SHP77 treated with DMSO at 0.1 percent for 48 hours (cell line): Measurements from ENCODE around the gene SHANK2.
"Not testable (repeated sequence)": the region's sequence is repeated elsewhere in the genome, so short reads cannot be mapped to it uniquely, and the experiment has no call there.

Experiments
- DNase-seq: peaks from one replicate; lab custom pipeline; 2025; lab: John Stamatoyannopoulos, UW

The SHANK2 gene

DNA sequence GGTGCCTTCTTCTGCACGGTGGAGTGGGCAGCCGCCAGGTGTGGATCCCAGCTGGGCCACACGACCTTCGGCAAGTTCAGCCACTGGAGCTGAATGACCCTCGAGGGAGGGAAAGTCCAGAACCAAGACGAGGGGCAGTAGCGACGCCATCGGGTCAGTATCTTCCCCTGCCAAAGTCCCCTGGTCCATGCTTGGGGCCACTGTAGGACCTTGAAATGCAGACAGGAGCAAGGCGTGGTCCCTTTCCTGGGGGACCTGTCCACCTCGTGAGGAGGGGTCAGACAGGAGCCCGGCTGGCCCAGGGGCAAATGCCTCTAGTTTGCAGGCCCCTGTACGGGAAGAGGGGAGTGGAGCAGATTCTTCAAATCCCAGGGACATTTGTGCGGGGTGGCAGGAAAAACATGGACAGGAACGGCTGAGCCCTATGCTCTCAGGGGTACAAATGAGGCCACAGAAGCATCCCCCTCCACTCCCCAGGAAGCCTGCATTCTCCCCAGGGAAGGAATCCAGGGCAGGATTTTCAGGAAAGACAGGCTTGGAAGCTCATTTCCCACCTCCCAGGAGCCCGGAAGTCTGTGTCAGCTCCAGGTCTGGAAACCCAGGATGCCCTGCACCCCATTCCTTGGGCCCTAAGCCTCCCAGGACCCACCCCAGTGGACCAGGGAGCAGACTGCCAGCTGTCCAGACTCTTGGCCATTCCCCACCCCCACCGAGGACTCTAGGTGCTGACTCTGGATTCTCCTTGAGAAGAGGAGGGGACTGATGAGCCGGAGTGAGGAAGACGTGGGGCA lies 6.6 kb downstream of the SHANK2 start:
- DNase-seq = no peak

DNA sequence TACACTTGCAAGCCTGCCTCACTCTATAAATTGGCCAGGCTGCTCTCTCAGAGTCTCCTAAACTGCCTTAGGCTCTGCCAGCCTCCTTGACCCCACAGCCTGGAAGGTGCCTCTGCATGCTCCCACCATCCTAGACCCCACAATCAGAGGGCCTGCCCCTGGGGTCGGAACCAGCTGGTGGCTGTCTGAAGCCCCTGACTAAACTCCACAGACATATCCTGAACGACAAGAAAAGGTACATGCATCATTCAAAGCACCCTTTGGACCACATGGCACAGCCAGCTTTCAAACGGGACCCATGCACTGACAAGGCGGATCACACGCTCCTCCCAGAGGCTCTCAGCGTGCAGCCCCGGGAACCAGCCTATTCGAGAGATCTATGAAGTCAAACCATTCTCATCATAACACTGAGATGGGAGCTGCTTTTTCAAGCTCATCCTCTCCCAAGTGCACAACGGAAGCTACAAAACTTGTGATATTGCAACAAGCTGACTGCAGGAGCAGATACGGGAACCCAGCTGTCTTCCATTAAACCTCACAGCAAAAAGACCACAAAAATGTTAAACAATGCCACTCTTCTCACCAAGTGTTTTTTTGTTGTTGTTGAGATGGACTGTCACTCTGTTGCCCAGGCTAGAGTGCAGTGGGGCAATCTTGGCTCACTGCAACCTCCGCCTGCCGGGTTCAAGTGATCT lies 8.1 kb downstream of the SHANK2 start:
- DNase-seq = no peak

DNA sequence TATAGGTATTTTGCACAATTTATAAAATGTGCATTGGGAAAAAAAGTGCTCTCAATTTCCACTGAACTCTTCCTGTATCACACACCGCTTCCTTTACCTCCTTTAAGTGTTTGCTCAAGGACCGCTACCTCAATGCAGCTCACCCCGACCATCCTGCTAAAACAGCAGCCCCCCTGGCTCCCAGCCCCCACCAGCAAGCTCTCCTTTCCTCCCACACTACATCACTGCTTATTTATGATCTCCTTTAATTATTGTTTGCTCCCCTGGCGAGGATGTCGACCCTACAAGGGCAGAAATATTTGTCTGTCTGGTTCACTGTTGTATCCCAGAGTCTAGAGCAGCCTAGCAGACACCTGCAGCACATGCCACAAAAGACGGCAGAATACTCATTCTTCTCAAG lies 10.0 kb downstream of the SHANK2 start:
- no peak for DNase-seq

DNA sequence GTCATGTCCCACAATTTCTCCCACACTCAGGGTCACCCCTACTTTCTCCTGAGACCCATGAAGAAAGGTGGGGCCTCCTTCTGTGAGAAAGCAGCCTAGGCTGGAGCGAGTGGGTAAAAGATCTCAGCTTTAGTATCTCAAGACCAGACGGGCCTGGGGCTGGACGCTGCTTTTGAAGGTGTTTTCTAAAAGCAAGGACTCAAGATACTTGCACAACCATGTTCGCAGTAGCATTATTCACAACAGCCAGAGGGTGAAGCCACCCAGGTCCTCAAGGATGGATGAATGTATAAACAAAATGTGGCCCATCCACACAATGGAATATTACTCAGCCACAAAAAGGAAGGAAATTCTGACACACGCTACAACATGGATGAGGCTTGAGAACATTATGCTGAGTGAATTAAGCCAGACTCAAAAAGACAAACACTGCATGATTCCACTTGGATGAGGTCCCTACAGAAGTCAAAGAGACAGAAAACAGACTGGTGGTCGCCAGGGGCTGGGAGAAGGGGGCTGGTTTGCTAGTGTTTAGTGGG lies 10.6 kb downstream of the SHANK2 start:
- no peak for DNase-seq

DNA sequence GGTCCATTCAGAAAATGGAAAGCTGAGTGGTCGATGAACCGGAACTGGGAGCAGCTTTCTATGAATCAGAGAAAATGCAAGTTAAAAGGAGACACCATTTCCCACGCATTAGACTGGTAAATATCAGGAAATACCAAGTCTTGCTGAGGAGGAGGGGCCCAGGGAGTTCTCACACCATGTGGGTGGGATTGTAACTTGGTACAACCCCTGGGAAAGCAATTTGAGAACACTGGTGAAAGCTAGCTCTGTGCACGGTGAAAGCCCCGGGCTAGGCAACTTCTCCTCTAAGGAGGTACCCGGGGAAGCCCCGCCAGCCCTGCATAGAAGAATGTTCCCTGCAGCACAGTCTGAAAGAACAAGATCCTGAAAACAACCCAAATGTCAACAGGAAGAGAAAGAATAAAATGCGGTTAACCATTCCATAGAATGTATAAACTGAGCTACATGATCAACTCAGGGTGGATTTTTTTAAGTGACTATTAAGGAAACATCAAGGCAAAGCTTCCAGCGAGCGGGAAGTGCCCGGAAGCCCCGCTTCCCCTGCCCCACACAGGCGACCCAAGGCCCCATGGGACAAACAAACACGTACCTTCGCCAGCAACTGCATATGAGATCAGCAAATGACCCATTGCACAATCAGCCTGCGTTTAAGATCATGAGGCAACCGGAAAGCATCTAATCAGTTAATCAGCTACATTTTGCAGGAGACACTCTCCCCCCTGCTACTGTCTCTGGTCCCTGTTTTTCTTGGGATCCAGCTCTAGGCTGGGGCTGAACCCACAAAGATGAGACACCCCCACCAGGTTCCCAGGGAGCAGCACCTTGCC lies 11.3 kb downstream of the SHANK2 start:
- DNase-seq = no peak

DNA sequence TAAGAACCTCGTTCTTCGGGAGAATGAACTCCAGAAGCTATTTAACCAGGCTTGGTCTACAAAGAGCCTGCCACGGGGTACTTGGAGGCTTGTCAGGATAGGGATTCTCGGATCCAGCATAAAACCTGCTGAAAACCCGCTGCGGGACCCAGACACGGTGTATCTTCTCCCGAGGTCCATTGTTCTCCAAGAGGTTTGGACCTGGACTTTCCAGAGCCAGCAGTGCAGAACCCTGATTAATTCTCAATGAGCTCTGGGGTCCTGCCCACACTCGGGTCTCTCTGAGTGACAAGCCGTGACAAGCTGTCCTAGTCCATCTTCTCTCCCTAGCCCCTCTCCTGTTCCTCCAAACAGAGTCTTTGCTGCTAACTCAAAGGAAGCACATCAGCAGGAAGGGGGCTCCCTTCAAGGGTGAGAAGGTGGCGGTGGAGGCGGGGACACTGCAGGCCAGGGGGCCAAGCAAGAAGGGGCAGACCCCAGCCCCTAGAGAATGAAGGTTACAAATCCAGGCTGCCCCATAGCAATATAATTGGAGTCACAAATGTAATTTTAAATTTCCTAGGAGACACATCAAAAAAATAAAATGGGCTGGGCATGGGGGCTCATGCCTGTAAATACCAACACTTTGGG lies 12.2 kb downstream of the SHANK2 start:
- DNase-seq = no peak

DNA sequence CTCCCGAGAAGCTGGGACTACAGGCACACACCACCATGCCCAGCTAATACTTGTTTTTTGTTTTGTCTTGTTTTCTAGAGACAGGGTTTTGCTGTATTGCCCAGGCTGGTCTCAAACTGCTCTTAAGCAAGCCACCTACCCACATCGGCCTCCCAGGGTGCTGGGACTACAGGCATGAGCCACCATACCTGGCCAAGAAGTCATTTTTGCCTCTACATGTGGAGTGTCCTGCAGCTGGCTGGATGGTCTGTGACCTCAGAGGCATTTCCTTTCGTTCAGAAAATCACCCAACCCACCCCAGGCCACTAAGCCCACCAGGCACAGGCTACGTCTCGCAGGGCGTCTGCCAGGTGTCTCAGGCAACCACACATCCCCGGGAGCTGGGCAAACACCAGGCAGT lies 12.8 kb downstream of the SHANK2 start:
- DNase-seq = no peak

DNA sequence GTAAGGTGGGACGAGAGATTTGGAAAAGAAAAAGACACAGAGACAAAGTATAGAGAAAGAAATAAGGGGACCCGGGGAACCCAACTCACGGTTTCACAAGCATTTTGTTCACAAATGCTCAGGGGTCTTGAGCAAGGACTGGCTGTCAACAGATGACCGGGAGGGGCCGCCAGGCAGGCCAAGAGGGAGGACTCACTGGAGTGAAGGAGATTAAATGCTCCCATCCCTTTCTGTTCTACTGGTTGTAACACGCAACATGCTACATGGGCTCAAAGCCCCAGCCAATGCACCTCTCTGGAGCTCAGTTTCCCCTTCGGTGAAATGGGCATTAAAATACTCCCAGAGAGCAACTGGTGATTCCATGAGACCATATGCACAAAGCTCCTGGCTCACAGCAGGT lies 13.4 kb downstream of the SHANK2 start:
- DNase-seq = no peak

DNA sequence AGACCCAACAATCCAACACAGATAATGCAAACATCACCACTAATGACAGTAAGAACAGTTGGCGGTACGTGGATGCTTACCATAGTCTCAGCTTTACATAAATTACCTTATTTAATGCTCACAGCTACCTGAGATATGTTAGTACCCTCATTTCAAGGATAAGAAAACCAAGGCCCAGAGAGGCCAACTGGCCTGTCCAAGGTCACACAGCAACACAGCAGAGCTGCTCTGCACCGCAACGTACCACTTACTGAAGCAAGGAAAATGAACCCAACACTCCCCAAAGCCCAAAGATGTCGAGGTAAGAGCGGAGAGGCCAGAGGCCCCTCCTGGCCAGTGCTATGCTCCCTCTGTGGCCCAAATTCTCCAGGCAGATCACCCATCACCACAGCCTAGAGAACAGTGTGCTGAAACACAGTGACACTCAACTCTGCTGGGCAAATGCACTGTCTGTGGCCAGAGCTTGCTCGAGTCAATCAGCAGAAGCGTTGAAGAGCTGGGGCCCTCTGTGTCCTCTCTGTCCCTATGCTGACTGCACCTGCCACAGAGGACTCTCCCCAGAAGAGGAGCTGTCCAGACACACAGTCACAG lies 14.0 kb downstream of the SHANK2 start:
- no peak for DNase-seq

DNA sequence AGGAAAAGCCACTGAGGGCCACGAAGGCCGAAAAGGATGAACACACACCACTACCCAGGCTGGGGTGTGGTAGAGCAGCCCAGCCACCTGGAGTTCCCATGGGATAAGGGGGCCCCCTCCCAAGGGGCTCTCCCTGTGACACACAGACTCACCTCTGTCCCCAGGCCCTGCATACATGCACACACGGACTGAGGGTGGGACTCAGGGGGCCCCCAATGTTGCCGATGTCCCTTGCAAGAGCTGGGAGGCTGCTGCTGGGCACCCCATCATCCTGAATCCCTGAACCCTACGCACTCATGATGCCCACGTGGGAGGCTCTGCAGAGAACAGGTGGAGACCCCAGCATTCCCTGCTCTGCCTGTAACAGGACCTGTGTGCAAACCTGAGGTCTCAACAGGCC lies 14.5 kb downstream of the SHANK2 start:
- DNase-seq = no peak

DNA sequence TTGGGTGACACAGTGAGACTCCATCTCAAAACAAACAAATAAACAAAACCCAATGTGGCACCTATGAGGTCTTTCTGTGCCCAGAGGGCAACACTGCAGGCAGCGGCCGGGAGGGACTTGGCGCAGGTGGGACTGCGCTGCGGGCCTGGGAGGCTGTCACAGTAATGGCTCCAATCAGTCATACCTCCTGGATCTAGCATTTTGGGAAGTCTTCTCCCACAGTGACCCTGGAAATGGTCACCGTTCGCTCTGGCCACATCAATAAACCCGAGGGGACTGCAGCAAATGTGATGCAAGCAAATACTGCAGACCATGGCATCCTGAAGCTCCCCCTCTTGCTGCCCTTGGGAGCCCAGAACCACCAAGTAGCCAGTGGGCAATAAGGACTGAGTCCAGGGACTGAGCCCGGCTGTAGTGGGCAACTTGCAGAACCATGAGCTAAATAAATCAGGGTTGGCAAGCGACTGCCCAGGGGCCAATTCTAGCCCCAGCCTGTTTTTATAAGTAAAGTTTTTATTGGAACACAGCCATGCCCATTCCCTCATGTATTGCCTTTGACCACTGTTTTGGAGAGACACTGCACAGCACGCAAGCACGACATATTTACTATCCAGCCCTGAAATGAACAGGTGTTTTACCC lies 15.4 kb downstream of the SHANK2 start:
- no peak for DNase-seq

DNA sequence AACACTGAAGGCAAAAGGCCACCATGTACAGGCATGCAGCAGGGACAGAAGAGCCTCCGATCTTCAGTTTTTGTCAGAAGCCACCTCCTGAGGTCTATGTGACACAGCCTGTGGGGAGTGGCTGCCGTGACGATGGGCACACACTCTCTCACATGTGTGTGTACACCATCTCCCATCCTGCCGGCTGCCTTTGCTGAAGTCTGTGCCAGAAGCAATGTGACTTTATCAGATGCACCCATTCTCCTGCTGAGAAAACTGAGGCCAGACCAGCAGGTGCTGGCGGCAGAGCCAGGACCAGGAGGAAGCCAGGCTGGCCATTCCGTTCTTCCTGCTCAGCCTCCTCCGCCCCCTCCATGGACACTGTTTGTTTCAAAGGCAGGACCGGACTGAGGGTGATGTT lies 16.7 kb downstream of the SHANK2 start:
- no peak for DNase-seq

DNA sequence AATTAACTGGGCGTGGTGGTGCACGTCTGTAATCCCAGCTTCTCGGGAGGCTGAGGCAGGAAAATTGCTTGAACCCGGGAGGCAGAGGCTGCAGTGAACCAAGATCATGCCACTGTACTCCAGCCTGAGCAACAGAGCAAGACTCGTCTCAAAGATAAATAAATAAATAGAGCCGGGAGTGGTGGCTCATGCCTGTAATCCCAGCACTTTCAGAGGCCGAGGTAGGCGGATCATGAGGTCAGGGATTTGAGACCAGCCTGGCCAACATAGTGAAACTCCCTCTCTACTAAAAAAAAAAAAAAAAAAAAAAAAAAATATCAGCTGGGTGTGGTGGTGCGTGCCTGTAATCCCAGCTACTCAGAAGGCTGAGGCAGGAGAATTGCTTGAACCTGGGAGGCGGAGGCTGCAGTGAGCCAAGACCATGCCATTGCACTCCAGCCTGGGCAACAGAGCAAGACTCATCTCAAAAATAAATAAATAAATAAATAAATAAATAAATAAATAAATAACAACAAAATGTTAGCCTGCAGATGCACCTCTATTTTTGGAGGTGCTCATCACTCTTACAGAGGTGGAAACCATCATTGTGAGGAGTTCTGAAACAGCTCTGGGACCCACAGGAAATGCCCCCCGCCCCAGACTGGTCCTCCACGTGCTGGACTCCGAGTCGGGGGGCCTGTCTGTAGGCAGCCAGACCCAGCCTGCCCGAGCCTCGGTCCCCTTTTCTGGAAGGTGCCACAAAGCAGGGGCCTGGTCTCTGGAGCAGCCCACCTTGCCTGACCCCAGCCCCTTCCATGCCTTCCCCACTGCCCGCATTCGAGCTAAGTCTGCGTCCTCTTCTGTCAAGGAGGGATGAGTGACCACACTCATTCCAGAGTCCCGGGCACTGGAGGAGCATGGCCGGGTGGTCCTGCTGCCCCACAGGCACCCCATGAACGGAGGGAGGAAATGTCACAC lies 18.2 kb downstream of the SHANK2 start:
- not testable (repeated sequence) for DNase-seq

DNA sequence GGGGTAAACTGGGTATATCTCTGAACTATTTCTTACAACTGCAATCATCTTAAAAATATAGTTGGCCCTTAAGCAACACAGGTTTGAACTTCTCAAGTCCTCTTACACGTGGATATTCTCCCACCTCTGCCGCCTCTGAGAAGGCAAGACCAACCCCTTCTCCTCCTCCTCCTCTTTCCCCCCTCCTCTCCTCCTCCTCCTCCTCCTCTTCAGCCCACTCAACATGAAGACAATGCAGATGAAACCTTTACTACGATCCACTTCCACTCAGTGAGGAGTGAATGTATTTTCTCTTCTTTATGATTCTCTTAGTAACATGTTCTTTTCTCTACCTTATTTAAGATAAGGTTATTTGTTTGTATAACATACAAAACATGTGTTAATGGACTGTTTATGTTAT lies 20.0 kb downstream of the SHANK2 start:
- no peak for DNase-seq

DNA sequence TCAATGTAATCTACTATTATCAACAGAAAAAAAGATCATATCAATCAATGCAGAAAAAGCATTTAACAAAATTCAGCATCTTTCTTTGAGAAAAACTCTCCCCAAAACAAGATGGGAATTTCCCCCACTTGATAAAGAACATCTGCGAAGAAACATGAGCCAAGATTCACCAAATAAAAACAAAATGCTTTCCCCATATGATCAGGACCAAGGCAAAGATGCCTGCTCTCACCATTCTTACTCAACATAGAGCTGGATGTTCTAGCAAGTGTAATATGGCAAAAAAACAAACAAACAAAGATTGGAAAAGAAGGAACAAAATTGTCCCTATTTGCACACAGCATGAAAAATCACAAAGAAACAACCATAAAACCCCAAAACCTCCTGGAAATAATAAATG lies 23.4 kb downstream of the SHANK2 start:
- no peak for DNase-seq

DNA sequence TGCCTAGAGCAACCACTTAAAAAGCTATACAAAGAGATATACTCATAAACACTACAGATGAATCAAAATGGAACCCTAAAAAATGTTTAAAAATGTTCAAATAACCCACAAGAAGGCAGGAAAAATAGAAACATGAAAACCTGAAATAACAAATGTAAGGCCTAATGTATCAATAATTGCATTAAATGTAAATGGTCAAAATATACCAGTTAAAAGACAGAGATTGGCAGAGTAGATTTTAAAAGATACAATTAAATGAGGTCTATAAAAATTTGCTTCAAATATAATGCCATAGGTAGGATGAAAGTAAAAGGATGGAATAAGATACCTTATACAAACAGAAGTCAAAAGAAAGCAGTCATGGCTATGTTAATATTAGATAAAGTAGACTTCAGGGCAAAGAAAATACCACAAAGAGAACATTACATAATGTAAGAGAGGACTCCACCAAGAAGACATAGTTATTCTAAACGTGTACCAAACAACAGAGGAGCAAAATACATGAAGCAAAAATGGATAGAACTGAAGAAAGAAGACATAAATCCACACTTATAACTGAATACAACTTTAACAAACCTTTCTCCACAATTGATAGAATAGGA lies 25.2 kb downstream of the SHANK2 start:
- DNase-seq = no peak

DNA sequence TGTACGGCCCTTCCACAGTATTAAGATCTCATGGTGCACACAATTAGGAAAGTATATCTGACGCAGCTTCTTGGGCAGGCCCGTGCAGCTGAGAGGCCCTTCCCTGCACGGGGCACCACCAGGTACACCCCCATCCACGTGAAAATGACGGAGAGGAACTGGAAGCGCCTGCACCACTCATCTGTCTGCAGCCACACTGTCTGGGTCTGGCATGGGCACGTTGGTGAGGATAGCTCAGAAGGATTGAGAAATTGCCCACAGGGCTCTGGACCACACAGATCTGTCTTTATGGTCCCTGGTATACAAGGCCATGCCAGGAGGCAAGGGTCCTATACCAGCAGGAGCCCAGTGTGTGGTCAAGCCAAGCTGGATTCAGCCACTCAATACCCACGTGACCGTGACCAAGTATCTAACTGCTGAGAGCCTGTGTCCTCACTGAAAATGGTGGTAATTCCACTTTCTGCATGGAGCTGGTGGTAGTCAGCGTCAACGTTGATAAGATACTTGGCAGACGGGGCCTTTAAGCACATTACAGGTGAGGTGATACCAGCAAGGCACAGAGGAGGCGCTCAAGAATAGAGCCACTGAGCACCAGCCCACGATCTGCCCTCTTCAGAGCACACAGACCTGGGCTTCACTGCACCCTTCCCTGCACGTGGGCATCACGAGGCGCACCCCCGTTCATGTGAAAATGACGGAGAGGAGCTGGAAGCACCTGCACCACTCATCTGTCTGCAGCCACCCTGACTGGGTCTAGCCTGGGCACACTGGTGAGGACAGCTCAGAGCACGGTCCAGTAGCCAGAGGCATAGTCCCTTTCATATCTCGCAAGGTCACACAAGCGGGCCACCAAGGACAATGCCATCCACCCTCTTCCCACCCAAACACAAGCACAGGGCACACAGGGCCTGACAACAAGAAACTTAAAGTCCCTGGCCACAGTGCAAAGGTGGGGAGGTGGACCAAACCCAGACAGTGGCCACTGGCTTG lies 28.4 kb downstream of the SHANK2 start:
- DNase-seq = no peak

DNA sequence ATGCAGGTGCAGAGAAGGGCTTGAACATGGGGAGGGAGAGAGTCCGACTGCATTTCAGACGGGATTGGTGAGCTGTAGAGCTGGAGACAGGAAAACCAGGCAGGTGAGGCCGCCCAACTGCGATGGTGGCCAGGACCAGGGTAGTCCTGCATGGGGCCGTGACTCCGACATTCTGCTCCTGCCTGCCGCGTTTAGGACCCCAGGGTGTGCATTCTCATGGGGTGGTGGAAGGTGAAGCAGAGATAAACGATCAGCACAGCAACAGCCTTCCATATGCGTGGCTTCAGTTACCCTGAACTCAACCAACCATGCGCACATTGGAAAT lies 29.3 kb downstream of the SHANK2 start:
- no peak for DNase-seq
